Mucosa of gallbladder (tissue), 1 donor: ENCODE measurements around the gene HOXB4. TPM values are rescaled to one million over a fixed set of nuclear protein-coding genes. Genes with fewer than 3 reads are reported as not detected.

Source experiments
- DNase-seq: peaks from one replicate; pipeline ENCODE4 v3.0.0-alpha.2; 2020; ENCODE audit warnings: low spot score
- total RNA-seq: library from RNA; stranded (reverse); gene quantifications from one replicate; pipeline ENCODE4 v1.2.1, GENCODE V29; 2021
- donor health status: DM: no; HTN: no; CAD: no.

HOXB4 gene
- total RNA-seq = 6.4 TPM

- DNase-seq = peak; percentile 78
Observed at GRCh38 chr17:48577946-48578615, at the start of gene HOXB4. HOXB4 (minus strand) TSS chr17:48578350; CDS start chr17:48578319, 31 bp downstream.

GRCh38 chr17:48627118-48627597 lies 49.0 kb upstream of the HOXB4 start:
- no peak for DNase-seq

- DNase-seq = no peak
Observed at GRCh38 chr17:48626245-48627117, 48.3 kb upstream of the HOXB4 start, which contains the start of gene HOXB9. HOXB9 (minus strand) TSS chr17:48626358; CDS start chr17:48626269, 89 bp downstream.

- DNase-seq = no peak
Observed at GRCh38 chr17:48625495-48626244, 47.5 kb upstream of the HOXB4 start.

GRCh38 chr17:48624544-48625494 lies 46.7 kb upstream of the HOXB4 start:
- DNase-seq = no peak

- no peak for DNase-seq
Observed at GRCh38 chr17:48624118-48624517, 46.0 kb upstream of the HOXB4 start.

GRCh38 chr17:48623583-48623982 lies 45.4 kb upstream of the HOXB4 start:
- DNase-seq = no peak

- DNase-seq = no peak
Observed at GRCh38 chr17:48622857-48623256, 44.7 kb upstream of the HOXB4 start.

GRCh38 chr17:48621410-48622392 lies 43.6 kb upstream of the HOXB4 start:
- no peak for DNase-seq

- no peak for DNase-seq
Observed at GRCh38 chr17:48620461-48621139, 42.5 kb upstream of the HOXB4 start.

- no peak for DNase-seq
Observed at GRCh38 chr17:48619826-48620449, 41.8 kb upstream of the HOXB4 start.

GRCh38 chr17:48618256-48618896 lies 40.2 kb upstream of the HOXB4 start:
- peak; percentile 89 for DNase-seq

- DNase-seq = no peak
Observed at GRCh38 chr17:48617471-48618255, 39.5 kb upstream of the HOXB4 start.

- DNase-seq = no peak
Observed at GRCh38 chr17:48616717-48617470, 38.7 kb upstream of the HOXB4 start.

- no peak for DNase-seq
Observed at GRCh38 chr17:48615963-48616716, 38.0 kb upstream of the HOXB4 start.
